ENCODE data around the gene LARP1B. TPM values are rescaled to one million over a fixed set of nuclear protein-coding genes. Genes with fewer than 3 reads are reported as not detected.

The LARP1B gene
- total RNA-seq, result 1 to 10 TPM; 8.4 to 8.9 TPM
- polyA plus RNA-seq (2013, experiment 1 of 2), result 9.5 TPM
- 11.3 TPM for polyA plus RNA-seq (2013, experiment 2 of 2)
- total RNA-seq, result 17.3 to 112 (median 31.5) reads per million in 172 experiments

- ChIA-PET CTCF (interaction anchor here (1.8 kb wide), 1 partner anchor 95 kb away, joined by 6 read pairs; the partner anchor contains the start of genes ABHD18 and MFSD8), POLR2A (interaction anchor here (0.6 to 3.5 kb wide), 22 partner anchors 10 to 1035 kb away, joined by 3 to 129 read pairs (median 4); partner anchors contain the start of genes ABHD18, C4orf33, JADE1 and MFSD8)
- Mint-ChIP-seq H3K27me3 (no peaks in the 10 kb centered on the region), H3K4me3 (peak within 1 kb of the TSS; percentile 93), H3K27ac (peak within 1 kb of the TSS; percentile 89), H3K9me3 (no peaks in the 10 kb centered on the region), H3K36me3 (ENCODE audit: low read depth) (no peaks in the 10 kb centered on the region), H3K4me1 (ENCODE audit: low read depth) (peaks cover 6% of the 10 kb centered on the region)
- DNase-seq (peak; percentile 81 to 96 (median 90)), ATAC-seq (ENCODE audit: poor library complexity) (peak; percentile 89)
- H3K9me3 ChIP-seq (ENCODE audit: control insufficient read depth in 1 of 2, insufficient read depth in 1 of 2, low read length in 2 of 2), result no peaks in the 10 kb centered on the region
- TF ChIP-seq CTCF (IDR thresholded peaks at IDR 0.05), result no peak
- no peaks in the 10 kb centered on the region for H3K27me3 ChIP-seq (ENCODE audit: control insufficient read depth in 1 of 2, insufficient read depth in 2 of 2, low read length in 2 of 2)
- peak within 1 kb of the TSS; percentile 60 to 70 for H3K27ac ChIP-seq (ENCODE audit: low read depth in 1 of 2, low read length in 2 of 2)
- H3K4me1 ChIP-seq (ENCODE audit: insufficient read depth, low read length), result peaks cover 23% of the 10 kb centered on the region
- intact Hi-C loops (cut with DNase I, micrococcal nuclease), result loop anchor here (2.0 to 5.0 kb wide), 5 partner anchors 94 to 750 kb away; partner anchors contain the start of genes ABHD18 (in 1 of the 2), MFSD8 (in 1 of the 2) and PLK4 (in 1 of the 2)
- H3K36me3 ChIP-seq (ENCODE audit: insufficient read depth, low read length), result no peaks in the 10 kb centered on the region
- peak within 1 kb of the TSS; percentile 64 for H3K4me3 ChIP-seq (ENCODE audit: low read length)
Observed at GRCh38 chr4:128060699-128061565, at the start of gene LARP1B. Gene LARP1B (plus strand): TSS chr4:128061312. CDS start chr4:128074952, 13,640 bp downstream.

GRCh38 chr4:128025319-128025718 lies 35.8 kb upstream of the LARP1B start:
- CTCF ChIA-PET, result no interaction called here

GRCh38 chr4:128029907-128030306 lies 31.2 kb upstream of the LARP1B start:
- ChIA-PET POLR2A (no interaction called here), CTCF (no interaction called here)
- Histone ChIP-seq H3K36me3 (ENCODE audit: insufficient read depth, low read length) (peaks cover 39% of the 10 kb centered on the region), H3K27me3 (ENCODE audit: control insufficient read depth in 1 of 2, insufficient read depth in 2 of 2, low read length in 2 of 2) (no peaks in the 10 kb centered on the region), H3K9me3 (ENCODE audit: control insufficient read depth in 1 of 2, insufficient read depth in 1 of 2, low read length in 2 of 2) (no peaks in the 10 kb centered on the region), H3K4me3 (ENCODE audit: low read length) (no peak overlapping the region), H3K27ac (ENCODE audit: low read depth in 1 of 2, low read length in 2 of 2) (no peak overlapping the region), H3K4me1 (ENCODE audit: insufficient read depth, low read length) (no peaks in the 10 kb centered on the region)
- TF ChIP-seq CTCF (IDR thresholded peaks at IDR 0.05), result no peak
- H3K4me3 Mint-ChIP-seq, result no peak overlapping the region
- no peak for ATAC-seq (ENCODE audit: poor library complexity)
- no peak overlapping the region for H3K27ac Mint-ChIP-seq
- H3K4me1 Mint-ChIP-seq (ENCODE audit: low read depth), result no peaks in the 10 kb centered on the region
- no peaks in the 10 kb centered on the region for H3K9me3 Mint-ChIP-seq
- H3K36me3 Mint-ChIP-seq (ENCODE audit: low read depth), result peaks cover 59% of the 10 kb centered on the region
- H3K27me3 Mint-ChIP-seq, result no peaks in the 10 kb centered on the region
- no peak for DNase-seq
- intact Hi-C loops (cut with DNase I, micrococcal nuclease), result no loop called here

More at GRCh38 chr4:128025319-128025718, 35.8 kb upstream of the LARP1B start:
- peaks cover 50% of the 10 kb centered on the region for H3K36me3 ChIP-seq (ENCODE audit: insufficient read depth, low read length)
- no peaks in the 10 kb centered on the region for H3K4me1 Mint-ChIP-seq (ENCODE audit: low read depth)
- H3K4me1 ChIP-seq (ENCODE audit: insufficient read depth, low read length), result no peaks in the 10 kb centered on the region
- DNase-seq, result no peak
- H3K4me3 ChIP-seq (ENCODE audit: low read length), result no peak overlapping the region
- no peak overlapping the region for H3K27ac ChIP-seq (ENCODE audit: low read depth in 1 of 2, low read length in 2 of 2)
- no peaks in the 10 kb centered on the region for H3K9me3 Mint-ChIP-seq
- TF ChIP-seq CTCF (IDR thresholded peaks at IDR 0.05), result no peak
- intact Hi-C loops (cut with DNase I, micrococcal nuclease), result no loop called here
- no peaks in the 10 kb centered on the region for H3K27me3 ChIP-seq (ENCODE audit: control insufficient read depth in 1 of 2, insufficient read depth in 2 of 2, low read length in 2 of 2)
- peaks cover 75% of the 10 kb centered on the region for H3K36me3 Mint-ChIP-seq (ENCODE audit: low read depth)
- ATAC-seq (ENCODE audit: poor library complexity), result no peak
- H3K4me3 Mint-ChIP-seq, result no peak overlapping the region
- H3K27me3 Mint-ChIP-seq, result no peaks in the 10 kb centered on the region
- POLR2A ChIA-PET, result no interaction called here
- H3K9me3 ChIP-seq (ENCODE audit: control insufficient read depth in 1 of 2, insufficient read depth in 1 of 2, low read length in 2 of 2), result no peaks in the 10 kb centered on the region
- H3K27ac Mint-ChIP-seq, result no peak overlapping the region

Measured in CD4-positive, alpha-beta T cell (primary cell).